ENCODE data around the gene TTC7B.

The TTC7B gene

DNA sequence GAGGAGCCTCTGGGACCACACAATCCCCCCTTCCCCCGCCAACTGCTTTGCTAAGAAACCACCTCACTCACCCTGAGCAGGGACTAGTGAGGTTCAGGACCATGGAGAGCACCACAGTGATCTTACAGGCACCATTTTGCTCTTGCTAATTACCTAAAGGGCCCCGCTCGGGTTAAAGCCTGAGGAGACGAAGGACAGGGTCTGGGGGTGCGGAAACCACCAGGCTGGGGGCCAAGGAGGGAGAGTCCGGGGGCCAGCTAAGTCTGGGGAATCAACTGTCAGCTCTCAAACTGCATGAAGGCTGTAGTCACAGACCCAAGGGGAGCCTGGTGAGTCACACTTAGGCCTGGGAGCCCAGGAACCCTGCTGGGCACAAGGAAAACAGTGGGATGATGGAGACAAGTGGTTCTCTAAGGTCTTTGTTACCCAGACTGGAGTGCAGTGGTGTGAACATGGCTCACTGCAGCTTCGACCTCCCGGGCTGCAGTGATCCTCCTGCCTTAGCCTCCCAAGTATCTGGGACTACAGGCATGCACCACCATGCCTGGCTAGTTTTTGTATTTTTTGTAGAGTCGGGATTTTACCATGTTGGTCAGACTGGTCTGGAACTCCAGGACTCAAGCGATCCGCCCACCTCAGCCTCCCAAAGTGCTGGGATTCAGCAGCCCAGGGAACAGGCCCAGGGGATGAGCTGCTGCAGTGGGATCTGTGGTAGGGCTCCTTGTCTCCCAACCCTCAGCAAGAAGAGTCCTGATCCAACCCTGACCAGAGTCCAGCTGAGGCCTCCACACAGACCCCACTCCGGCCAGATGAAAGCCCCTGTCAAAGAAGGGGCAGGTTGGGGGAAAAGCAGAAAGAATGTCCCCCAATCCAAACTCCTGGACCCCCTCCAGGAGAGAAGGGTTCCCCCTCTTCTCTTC is 320.6 kb downstream of the TTC7B start:
- DNase-seq (ENCODE audit: low read depth in 2 of 3, low spot score in 2 of 3) = no peak

DNA sequence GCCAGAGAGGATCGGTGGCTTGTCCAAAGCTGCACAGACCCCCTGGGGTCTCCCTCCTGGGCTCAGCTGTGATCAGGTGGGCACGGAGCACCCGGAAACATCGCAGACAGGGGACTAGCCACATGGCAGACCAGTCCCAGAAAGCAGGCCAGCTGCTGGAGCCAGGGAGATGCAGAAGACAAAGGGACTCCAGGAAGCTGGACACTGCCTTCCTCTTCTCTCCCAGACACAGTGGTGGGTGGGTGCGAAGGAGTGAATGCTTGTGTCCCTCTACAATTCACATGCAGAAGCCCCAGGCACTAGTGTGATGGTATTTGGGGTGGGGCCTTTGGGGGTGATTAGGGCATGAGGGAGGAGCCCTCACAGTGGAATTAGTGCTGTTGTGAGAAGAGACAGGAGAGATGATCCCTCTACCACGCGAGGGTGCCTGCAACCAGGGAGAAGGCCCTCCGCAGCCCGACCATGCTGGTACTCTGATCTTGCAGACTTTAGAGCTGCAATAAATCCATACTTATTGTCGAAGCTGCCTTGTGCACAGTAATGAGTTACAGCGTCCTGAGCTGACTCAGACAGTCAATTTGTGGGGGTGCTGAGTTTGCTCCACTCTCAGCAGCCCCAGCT is 324.2 kb downstream of the TTC7B start:
- DNase-seq (ENCODE audit: low read depth in 2 of 3, low spot score in 2 of 3) = no peak

DNA sequence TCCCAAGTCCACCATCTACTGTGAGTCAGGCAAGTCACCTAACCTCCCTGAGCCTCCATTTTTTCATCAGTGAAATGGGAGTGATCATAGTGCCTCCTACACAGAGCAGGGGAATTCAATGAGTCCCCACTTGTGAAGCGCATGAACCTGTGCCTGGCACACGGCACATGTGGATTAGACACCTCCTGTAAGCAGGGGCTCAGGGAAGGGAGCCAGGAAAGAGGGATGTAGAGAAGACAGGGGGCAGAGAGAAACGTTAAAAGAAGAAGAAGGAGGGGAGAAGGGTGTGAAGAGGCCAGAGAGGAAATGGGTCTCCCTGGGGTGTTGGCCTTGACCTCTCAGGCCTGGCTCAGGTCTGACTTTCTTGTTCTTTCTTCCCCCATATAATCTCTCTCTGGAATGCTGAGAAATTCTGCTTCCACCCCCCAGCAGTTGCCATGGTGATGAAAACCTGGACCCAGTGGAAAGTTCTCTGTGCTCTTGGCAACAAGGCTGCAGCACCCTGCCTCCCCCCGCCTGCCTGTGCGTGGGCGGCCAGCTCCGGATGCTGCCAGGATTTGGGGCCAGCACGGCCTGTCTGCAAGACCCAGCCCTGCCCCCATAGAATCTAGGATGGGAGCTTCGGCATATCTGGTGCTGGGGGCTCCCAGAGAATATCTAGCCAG is 324.9 kb downstream of the TTC7B start:
- DNase-seq (ENCODE audit: low read depth in 2 of 3, low spot score in 2 of 3) = no peak

DNA sequence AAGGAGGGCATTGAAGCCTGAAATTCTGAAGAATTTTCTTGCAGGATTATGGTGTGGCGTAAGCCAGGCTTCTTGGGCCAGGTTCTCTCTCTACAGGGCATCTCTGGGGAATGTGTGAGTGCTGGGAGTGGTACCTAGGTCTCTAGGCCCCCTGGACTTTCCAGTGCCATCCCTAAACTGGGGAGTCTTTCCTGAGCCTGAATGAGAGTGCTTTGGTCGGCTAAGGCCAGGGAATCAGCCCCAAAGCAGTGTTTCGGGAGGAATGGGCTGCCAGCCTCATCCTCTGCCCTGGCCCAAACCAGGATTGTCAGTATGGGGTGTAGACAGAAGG is 325.5 kb downstream of the TTC7B start:
- no peak for DNase-seq (ENCODE audit: low read depth in 2 of 3, low spot score in 2 of 3)

DNA sequence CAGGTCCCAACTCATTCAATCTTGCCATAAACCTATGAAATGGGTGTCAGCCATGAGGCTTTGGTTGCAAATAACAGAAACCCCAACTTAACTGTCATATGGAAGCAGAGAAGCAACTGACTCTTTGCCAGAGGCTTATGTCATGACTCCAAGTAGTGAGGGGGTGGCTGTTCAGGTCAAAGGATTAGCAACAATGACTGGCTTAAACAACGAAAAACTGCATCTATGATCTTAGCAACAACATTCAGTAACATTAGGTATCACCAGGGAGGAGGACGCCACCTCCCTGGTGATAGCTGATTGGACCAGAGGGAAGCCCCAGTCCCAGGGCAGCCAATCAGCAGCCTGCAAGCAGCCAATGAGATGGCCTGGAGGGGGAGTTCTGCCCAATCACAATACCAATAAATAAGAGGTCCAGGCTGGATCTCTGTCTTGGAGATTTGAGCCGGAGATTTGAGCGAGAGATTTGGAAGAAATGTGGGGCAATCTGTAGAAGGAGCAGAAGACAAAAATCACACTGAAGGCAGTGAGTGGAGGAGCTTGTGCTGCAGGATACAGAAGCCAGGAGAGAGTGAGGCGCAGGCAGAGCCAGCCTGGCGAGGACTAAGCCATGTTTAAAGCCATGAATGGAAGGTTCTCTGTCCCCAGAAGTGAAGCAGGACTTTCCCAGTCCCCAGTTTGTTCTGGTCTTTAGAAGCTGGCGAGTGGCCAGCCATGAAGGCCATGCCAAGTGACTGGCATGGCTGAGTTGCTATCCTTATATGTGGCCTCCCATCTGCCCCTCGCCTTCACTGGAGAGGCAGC is 326.1 kb downstream of the TTC7B start:
- DNase-seq (ENCODE audit: low read depth in 2 of 3, low spot score in 2 of 3) = no peak

DNA sequence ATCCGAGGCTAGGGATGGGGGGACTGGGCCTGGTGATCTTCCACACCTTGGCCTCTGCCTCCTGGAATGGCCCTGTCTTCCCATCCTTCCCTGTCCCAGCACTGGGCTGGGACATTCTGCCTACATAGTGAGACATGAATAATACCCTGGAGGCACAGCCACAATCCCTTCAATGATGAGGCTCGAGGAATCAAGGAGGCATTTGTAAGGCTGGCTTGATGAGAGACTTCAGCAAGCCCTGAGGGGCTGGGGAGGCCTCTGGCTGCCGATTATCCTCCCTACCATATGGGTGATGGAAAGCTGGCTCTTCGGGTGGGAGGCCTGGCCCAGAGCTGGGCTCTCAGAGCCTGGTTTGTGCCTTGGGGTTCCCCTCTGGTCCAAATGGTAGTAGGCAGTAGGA is 326.9 kb downstream of the TTC7B start:
- DNase-seq (ENCODE audit: low read depth in 2 of 3, low spot score in 2 of 3) = no peak

DNA sequence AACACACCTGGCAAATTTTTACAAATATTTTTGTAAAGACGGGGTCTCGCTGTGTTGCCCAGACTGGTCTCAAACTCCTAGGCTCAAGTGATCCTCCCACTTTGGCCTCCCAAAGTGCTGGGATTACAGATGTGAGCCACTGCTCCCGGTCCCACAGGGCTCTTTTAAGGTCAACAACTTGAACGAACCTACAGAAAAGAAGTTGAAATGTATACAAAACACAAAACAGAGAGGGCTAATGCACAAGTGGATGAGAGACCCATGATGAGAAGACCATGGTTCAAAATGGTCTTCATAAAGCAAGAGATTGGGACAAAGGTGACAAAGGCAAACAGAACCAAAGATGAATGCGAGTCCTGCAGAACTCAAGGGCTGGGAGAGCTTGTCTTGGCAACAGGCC is 328.0 kb downstream of the TTC7B start:
- DNase-seq (ENCODE audit: low read depth in 2 of 3, low spot score in 2 of 3) = no peak

DNA sequence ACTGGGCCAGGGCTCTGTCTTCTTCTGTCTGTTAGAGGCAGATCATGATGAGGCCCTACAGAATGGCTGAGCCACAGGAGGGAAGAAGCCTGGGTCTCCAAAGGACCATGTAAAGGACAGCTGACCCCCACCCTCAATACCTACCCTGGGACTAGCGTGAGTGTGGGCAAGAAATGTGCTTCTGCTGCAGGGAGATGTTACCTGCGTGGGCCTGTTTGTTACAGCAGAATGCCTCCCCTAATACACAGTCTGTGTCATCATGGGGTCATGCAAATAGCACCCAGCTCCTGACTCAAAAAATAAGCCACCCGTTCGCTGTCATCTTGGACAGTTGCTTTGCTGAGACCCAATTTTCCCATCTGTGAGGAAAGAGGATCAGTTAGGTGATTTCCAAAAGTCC is 328.8 kb downstream of the TTC7B start:
- DNase-seq (ENCODE audit: low read depth in 2 of 3, low spot score in 2 of 3) = no peak

DNA sequence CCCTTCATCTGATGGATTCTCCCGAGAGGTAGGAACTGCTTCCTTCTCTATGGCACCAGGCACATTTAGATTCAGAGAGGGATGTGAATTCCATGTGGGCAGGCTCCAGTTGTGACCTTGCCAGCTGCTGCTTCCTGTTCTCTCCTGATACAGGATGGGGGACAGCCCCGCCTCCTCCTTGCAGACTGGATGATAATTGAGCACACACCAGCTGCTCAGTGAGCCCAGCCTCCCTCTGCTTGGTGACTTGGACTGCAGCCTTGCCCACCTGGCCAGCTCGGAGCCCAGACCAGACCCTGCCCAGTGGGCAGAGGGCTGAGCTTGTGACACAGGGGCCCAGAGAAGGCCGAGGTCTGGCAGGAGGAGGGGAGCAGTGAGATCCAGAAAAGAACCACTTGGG is 329.2 kb downstream of the TTC7B start:
- no peak for DNase-seq (ENCODE audit: low read depth in 2 of 3, low spot score in 2 of 3)

DNA sequence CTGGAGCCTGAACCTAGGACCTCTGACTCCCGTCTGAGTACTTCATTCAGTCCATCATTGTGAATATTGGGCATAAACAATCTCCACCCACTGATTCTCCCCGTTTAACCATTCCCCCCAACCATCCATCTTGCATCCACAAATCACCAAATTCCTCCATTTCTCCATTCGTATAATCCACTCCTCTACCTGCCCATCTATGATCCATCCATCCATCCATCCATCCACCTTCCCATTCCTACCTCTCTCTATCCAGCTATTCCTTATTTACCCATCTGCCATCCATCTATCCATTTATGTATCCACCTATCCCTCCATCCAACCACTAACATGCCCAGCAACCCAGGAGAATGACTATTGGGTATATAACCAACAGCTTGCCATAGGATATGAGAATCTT is 331.9 kb downstream of the TTC7B start:
- DNase-seq (ENCODE audit: low read depth in 2 of 3, low spot score in 2 of 3) = no peak

DNA sequence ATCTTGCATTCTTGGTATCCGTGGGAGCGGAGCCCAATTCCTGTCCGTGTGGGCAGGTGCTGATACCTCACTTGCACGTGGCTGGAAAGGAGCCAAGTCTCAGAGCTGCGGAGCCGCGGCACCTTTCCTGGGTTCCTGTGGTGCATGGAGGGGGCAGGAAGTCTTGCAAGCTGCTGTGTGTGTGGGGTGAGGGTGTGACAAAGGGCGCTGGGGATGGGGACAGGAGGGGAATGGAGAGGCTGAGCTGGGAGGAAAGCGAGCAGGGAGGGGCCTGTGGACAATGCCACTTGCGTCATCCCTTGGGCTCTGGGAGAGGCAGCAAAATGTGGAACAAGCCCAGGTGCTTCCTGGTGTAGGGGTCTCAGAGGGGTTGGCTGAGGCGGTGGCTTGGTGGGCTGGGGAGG is 332.7 kb downstream of the TTC7B start:
- DNase-seq (ENCODE audit: low read depth in 2 of 3, low spot score in 2 of 3) = no peak

DNA sequence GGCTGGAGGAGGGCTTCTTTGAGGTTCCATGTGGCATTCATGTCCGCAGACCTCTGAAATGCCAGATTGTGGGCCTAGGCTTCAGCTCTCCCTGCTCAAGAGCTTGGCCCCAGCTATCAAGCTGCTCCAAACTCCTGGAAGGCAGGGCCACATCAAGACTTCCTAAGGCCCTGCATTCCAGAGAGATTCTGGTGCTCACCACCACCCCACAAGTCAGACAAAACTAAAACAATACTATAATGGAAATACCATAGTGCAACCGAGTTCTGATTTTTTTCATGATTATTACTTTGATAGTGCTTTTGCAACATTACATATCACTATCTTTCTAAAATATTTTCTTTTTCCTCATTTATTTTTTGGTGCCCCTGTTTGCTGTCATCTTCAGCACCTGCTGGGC is 333.1 kb downstream of the TTC7B start:
- DNase-seq (ENCODE audit: low read depth in 2 of 3, low spot score in 2 of 3) = no peak

DNA sequence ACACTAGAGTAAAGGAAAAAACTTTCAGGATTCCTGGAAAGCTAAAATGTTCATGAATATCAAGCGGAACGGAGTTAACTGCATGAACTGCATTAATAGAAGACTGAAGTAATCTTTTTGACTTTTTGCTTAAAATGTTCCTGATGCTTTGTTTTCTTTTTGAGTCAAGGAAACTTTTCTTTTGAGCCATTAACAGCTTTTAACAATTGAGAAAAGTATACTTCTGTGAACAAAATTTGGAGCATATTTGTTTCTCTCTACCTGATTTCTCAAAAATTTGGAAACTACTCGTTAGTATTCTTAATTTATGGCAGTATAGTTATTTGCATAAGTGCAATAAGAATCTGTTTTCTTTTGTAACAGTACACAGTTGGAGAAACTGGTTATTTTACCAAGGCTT is 340.9 kb downstream of the TTC7B start:
- DNase-seq (ENCODE audit: low read depth in 2 of 3, low spot score in 2 of 3) = no peak

Data from activated CD8-positive, alpha-beta memory T cell treated with anti-CD3 and anti-CD28 coated beads for 48 hours (primary cell).